Measurements from ENCODE around the gene RPS17.

RPS17 gene

DNA sequence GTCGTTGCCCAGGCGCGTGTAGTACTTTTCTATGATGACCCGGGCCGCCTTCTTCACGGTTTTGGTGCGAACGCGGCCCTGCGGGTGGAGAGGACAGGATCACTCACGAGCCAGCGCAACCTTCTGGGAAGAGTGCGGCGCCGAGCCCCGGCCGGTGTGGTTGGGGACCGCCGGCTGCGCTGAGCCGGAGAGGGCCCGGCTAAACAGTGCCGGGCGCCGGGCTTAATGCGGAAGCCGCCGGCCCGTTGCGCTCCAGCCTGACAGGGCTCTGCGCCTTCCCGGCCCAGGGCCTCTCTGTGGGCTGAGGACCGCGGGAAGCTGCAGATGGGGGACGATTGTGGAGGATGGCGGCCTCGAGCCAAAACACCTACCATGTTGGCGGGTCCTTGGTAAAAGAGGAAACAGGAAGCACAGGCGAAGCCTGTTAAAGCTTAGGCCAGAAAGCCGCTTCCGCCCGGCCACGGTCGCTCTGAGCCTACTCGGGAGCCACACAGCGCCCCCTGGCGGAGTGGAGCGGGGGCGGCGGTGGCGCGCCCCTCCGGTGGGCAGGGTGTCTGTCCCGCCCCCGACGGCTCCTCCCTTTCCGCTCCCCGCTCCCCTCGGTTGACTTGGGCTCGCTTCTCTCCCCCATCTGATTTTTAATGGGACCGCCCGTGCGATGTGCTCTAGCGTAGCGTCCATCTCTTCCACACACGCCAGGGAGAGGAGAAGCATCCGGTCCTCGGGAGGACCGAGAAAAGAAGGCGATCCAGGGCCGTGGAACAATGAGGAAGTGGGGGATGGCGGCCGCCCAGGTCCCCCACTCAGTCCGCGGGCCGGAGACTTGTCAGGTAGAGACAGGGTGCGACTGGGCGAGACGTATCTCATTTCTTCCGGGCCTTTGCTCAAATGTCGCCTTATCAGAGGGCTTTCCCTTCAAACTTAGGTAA is at the start of gene RPS17:
Gene RPS17, minus strand, starts transcription at position 403 of the 929 bp plus-strand sequence. Its CDS starts 29 bp downstream, at position 374.
- Histone ChIP-seq H3K9ac (ENCODE audit: insufficient read length) (peak within 1 kb of the TSS; percentile 100), H3K27ac (peak within 1 kb of the TSS; percentile 92), H3K4me3 (peak within 1 kb of the TSS; percentile 87), H3K36me3 (ENCODE audit: insufficient read depth, low read length) (peaks cover 46% of the 10 kb centered on the region), H3K9me3 (ENCODE audit: low read depth, low read length) (no peaks in the 10 kb centered on the region)
- TF ChIP-seq EZH2 (IDR thresholded peaks at IDR 0.05) (no peak), FOXP2 (optimal IDR thresholded peaks at IDR 0.05; ENCODE audit: control extremely low read depth, extremely low read length, insufficient read depth) (peak; percentile 75), POLR2AphosphoS5 (IDR thresholded peaks at IDR 0.05; ENCODE audit: borderline replicate concordance, low read depth, low read length) (peak; percentile 99)
- peak; percentile 81 for DNase-seq (ENCODE audit: low read depth, low spot score)

- no peak overlapping the region for H3K4me3 ChIP-seq
- H3K36me3 ChIP-seq (ENCODE audit: insufficient read depth, low read length), result no peaks in the 10 kb centered on the region
- H3K9ac ChIP-seq (ENCODE audit: insufficient read length), result no peak overlapping the region
- DNase-seq (ENCODE audit: low read depth, low spot score), result no peak
- TF ChIP-seq EZH2 (IDR thresholded peaks at IDR 0.05) (no peak), POLR2AphosphoS5 (IDR thresholded peaks at IDR 0.05; ENCODE audit: borderline replicate concordance, low read depth, low read length) (no peak), FOXP2 (optimal IDR thresholded peaks at IDR 0.05; ENCODE audit: control extremely low read depth, extremely low read length, insufficient read depth) (no peak)
- H3K9me3 ChIP-seq (ENCODE audit: low read depth, low read length), result no peaks in the 10 kb centered on the region
- no peak overlapping the region for H3K27ac ChIP-seq
These were observed 47.5 kb upstream of the RPS17 start for GRCh38 chr15:82587805-82588204.

DNA sequence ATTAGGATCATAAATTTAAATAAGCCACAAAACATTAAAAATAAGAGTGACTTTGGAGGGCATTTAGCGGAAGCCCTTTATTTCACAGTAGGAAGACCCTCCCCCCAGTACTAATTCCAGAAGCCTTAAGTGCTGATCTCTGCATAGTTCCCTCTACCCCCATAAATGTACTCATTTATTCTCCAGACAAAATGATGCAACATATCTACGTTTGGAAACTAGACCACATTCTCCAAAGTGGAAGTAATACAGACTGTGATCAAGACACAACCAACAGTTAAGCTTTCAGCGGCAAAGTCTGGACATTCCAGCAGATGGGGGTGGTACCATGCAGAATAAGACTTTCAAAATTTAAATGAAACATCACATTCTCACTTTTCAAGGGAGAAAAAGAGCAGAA is 44.8 kb upstream of the RPS17 start:
- TF ChIP-seq FOXP2 (optimal IDR thresholded peaks at IDR 0.05; ENCODE audit: control extremely low read depth, extremely low read length, insufficient read depth) (no peak), EZH2 (IDR thresholded peaks at IDR 0.05) (no peak), POLR2AphosphoS5 (IDR thresholded peaks at IDR 0.05; ENCODE audit: borderline replicate concordance, low read depth, low read length) (no peak)
- Histone ChIP-seq H3K9ac (ENCODE audit: insufficient read length) (peak overlapping the region; percentile 46), H3K27ac (peak overlapping the region; percentile 85), H3K4me3 (peak overlapping the region; percentile 66), H3K36me3 (ENCODE audit: insufficient read depth, low read length) (no peaks in the 10 kb centered on the region), H3K9me3 (ENCODE audit: low read depth, low read length) (no peaks in the 10 kb centered on the region)
- DNase-seq (ENCODE audit: low read depth, low spot score), result peak; percentile 55

- H3K4me3 ChIP-seq, result no peak overlapping the region
- no peak overlapping the region for H3K9ac ChIP-seq (ENCODE audit: insufficient read length)
- TF ChIP-seq FOXP2 (optimal IDR thresholded peaks at IDR 0.05; ENCODE audit: control extremely low read depth, extremely low read length, insufficient read depth) (no peak), EZH2 (IDR thresholded peaks at IDR 0.05) (no peak), POLR2AphosphoS5 (IDR thresholded peaks at IDR 0.05; ENCODE audit: borderline replicate concordance, low read depth, low read length) (no peak)
- no peaks in the 10 kb centered on the region for H3K9me3 ChIP-seq (ENCODE audit: low read depth, low read length)
- no peak overlapping the region for H3K27ac ChIP-seq
- no peaks in the 10 kb centered on the region for H3K36me3 ChIP-seq (ENCODE audit: insufficient read depth, low read length)
- no peak for DNase-seq (ENCODE audit: low read depth, low spot score)
These were observed 40.5 kb upstream of the RPS17 start for GRCh38 chr15:82580713-82581112.

- TF ChIP-seq FOXP2 (optimal IDR thresholded peaks at IDR 0.05; ENCODE audit: control extremely low read depth, extremely low read length, insufficient read depth) (no peak), POLR2AphosphoS5 (IDR thresholded peaks at IDR 0.05; ENCODE audit: borderline replicate concordance, low read depth, low read length) (no peak), EZH2 (IDR thresholded peaks at IDR 0.05) (no peak)
- no peak overlapping the region for H3K4me3 ChIP-seq
- DNase-seq (ENCODE audit: low read depth, low spot score), result no peak
- no peaks in the 10 kb centered on the region for H3K9me3 ChIP-seq (ENCODE audit: low read depth, low read length)
- no peak overlapping the region for H3K27ac ChIP-seq
- no peak overlapping the region for H3K9ac ChIP-seq (ENCODE audit: insufficient read length)
- H3K36me3 ChIP-seq (ENCODE audit: insufficient read depth, low read length), result no peaks in the 10 kb centered on the region
These were observed 35.1 kb upstream of the RPS17 start for GRCh38 chr15:82575335-82575734.

DNA sequence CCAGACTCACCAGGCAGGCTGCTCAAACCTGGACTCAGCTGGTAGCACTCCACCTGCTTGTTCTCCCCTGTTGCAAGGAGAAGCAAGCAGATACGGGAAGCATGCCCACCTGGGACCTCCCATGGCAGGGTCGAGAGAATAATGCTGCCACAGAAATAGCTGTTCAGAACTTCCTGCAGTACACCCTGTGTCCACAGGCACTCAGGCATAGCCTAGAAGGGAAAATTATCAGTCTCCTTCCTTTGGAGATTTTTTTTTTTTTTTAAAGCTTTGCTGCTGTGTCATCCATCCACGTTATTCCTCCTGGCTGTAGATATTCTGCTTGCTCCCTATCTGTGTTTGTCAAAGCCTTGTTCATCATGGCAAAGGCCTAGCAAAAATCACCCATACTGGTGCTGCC is 32.7 kb upstream of the RPS17 start:
- Histone ChIP-seq H3K9ac (ENCODE audit: insufficient read length) (no peak overlapping the region), H3K9me3 (ENCODE audit: low read depth, low read length) (no peaks in the 10 kb centered on the region), H3K36me3 (ENCODE audit: insufficient read depth, low read length) (no peaks in the 10 kb centered on the region), H3K27ac (no peak overlapping the region), H3K4me3 (no peak overlapping the region)
- no peak for TF ChIP-seq FOXP2 (optimal IDR thresholded peaks at IDR 0.05; ENCODE audit: control extremely low read depth, extremely low read length, insufficient read depth)
- TF ChIP-seq POLR2AphosphoS5 (IDR thresholded peaks at IDR 0.05; ENCODE audit: borderline replicate concordance, low read depth, low read length), result no peak
- TF ChIP-seq EZH2 (IDR thresholded peaks at IDR 0.05), result no peak
- DNase-seq (ENCODE audit: low read depth, low spot score), result no peak

DNA sequence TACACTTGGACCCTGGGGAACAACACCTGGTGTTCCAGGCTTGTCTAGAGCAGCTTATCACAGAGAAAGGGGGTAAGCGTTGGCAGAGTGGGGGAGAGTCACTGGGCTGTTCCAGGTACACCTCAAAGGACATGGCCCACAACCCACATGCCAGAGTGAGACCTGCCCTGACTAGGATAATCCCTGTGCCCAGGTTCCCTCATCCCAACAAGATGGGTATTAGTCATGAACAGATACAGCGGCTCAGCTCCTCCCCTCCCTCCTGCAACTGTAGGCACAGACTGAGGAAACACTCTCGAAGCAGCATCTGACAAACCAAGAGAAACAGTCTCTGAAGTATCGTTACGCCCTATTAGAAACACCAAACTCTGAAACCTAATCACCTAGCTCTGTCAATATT is 32.1 kb upstream of the RPS17 start:
- Histone ChIP-seq H3K36me3 (ENCODE audit: insufficient read depth, low read length) (no peaks in the 10 kb centered on the region), H3K4me3 (peak overlapping the region; percentile 26; the same call in 1 of the 2 replicates), H3K9me3 (ENCODE audit: low read depth, low read length) (no peaks in the 10 kb centered on the region), H3K9ac (ENCODE audit: insufficient read length) (no peak overlapping the region), H3K27ac (no peak overlapping the region)
- no peak for TF ChIP-seq POLR2AphosphoS5 (IDR thresholded peaks at IDR 0.05; ENCODE audit: borderline replicate concordance, low read depth, low read length)
- no peak for TF ChIP-seq EZH2 (IDR thresholded peaks at IDR 0.05)
- no peak for TF ChIP-seq FOXP2 (optimal IDR thresholded peaks at IDR 0.05; ENCODE audit: control extremely low read depth, extremely low read length, insufficient read depth)
- DNase-seq (ENCODE audit: low read depth, low spot score), result no peak

- no peak for TF ChIP-seq POLR2AphosphoS5 (IDR thresholded peaks at IDR 0.05; ENCODE audit: borderline replicate concordance, low read depth, low read length)
- no peak for TF ChIP-seq EZH2 (IDR thresholded peaks at IDR 0.05)
- TF ChIP-seq FOXP2 (optimal IDR thresholded peaks at IDR 0.05; ENCODE audit: control extremely low read depth, extremely low read length, insufficient read depth), result no peak
- DNase-seq (ENCODE audit: low read depth, low spot score), result no peak
- Histone ChIP-seq H3K4me3 (peak overlapping the region; percentile 26; the same call in 1 of the 2 replicates), H3K36me3 (ENCODE audit: insufficient read depth, low read length) (no peaks in the 10 kb centered on the region), H3K9me3 (ENCODE audit: low read depth, low read length) (no peaks in the 10 kb centered on the region), H3K27ac (no peak overlapping the region), H3K9ac (ENCODE audit: insufficient read length) (no peak overlapping the region)
These were observed 31.5 kb upstream of the RPS17 start for GRCh38 chr15:82571722-82572222.

Measured in SK-N-MC (cell line).